GM23248 (cell line): Measurements from ENCODE around the gene FRZB. TPM values are rescaled to one million over a fixed set of nuclear protein-coding genes. Genes with fewer than 3 reads are reported as not detected.

ENCODE experiments used
- DNase-seq: peaks from one replicate; pipeline ENCODE4 v3.0.0-alpha.2; 2015
- H2AFZ ChIP-seq: fragments of 200-600 bp; sonication (generic); 2 replicates; pipeline ENCODE4 v1.6.1; 2016; ENCODE audit warnings: antibody characterized with exemption
- H3F3A ChIP-seq: fragments of 200-600 bp; sonication (generic); 2 replicates; pipeline ENCODE4 v1.6.1; 2016; ENCODE audit warnings: mild to moderate bottlenecking, antibody characterized with exemption, mixed run types; ENCODE audit not compliant: insufficient read depth
- H3K27ac ChIP-seq: fragments of 200-600 bp; sonication (generic); 2 replicates; pipeline ENCODE4 v1.5.1; 2016; ENCODE audit warnings: mild to moderate bottlenecking
- H3K27me3 ChIP-seq: fragments of 200-600 bp; sonication (generic); replicated peaks from 2 replicates; pipeline ENCODE4 v1.6.1; 2016; ENCODE audit warnings: mild to moderate bottlenecking; ENCODE audit not compliant: insufficient read depth
- H3K36me3 ChIP-seq: fragments of 200-600 bp; sonication (generic); 2 replicates; pipeline ENCODE4 v1.6.1; 2016; ENCODE audit warnings: low read depth, mild to moderate bottlenecking
- H3K4me1 ChIP-seq: fragments of 200-600 bp; sonication (generic); 2 replicates; pipeline ENCODE4 v1.6.1; 2016; ENCODE audit warnings: mild to moderate bottlenecking; ENCODE audit not compliant: insufficient read depth
- H3K4me2 ChIP-seq: fragments of 200-600 bp; sonication (generic); one replicate; pipeline ENCODE4 v1.6.1; 2016; ENCODE audit warnings: mild to moderate bottlenecking; ENCODE audit not compliant: unreplicated experiment
- H3K4me3 ChIP-seq: fragments of 200-600 bp; sonication (generic); 2 replicates; pipeline ENCODE4 v1.5.1; 2016; ENCODE audit warnings: mild to moderate bottlenecking
- H3K79me2 ChIP-seq: fragments of 200-600 bp; sonication (generic); 2 replicates; pipeline ENCODE4 v1.6.1; 2016; ENCODE audit warnings: mild to moderate bottlenecking; ENCODE audit not compliant: insufficient read depth
- H3K9ac ChIP-seq: fragments of 200-600 bp; sonication (generic); 2 replicates; pipeline ENCODE4 v1.6.1; 2016; ENCODE audit warnings: mild to moderate bottlenecking
- H3K9me2 ChIP-seq: fragments of 200-600 bp; sonication (generic); 2 replicates; pipeline ENCODE4 v1.6.1; 2016; ENCODE audit warnings: mixed run types, mild to moderate bottlenecking, moderate library complexity; ENCODE audit not compliant: insufficient read depth
- H3K9me3 ChIP-seq: fragments of 200-600 bp; sonication (generic); one replicate; pipeline ENCODE4 v1.6.1; 2017; ENCODE audit warnings: low read depth
- H4K20me1 ChIP-seq: fragments of 200-600 bp; sonication (generic); 2 replicates; pipeline ENCODE4 v1.6.0; 2016; ENCODE audit not compliant: insufficient read depth
- EZH2 ChIP-seq: fragments of 200-600 bp; sonication (generic); IDR thresholded peaks from 2 replicates; pipeline ENCODE4 v1.6.1; 2018; ENCODE audit warnings: antibody characterized with exemption, mild to moderate bottlenecking; ENCODE audit not compliant: insufficient read depth, poor library complexity, severe bottlenecking
- EZH2phosphoT487 ChIP-seq: fragments of 200-600 bp; sonication (generic); IDR thresholded peaks from 2 replicates; pipeline ENCODE4 v1.6.1; 2018; ENCODE audit warnings: antibody characterized with exemption, moderate library complexity, mild to moderate bottlenecking, low read depth; ENCODE audit not compliant: insufficient read depth
- WGBS, 2 experiments: methylation state at CpG; one replicate each; pipeline ENCODE4 v1.1.6; 2015 to 2017; ENCODE audit warnings: low lambda C conversion rate in 2 of 2, low coverage in 1 of 2; ENCODE audit errors: missing lambda C conversion rate in 2 of 2; 5-methylcytosine and 5-hydroxymethylcytosine counted together
- in situ Hi-C: fragments of 300-500 bp; cut with MboI; formaldehyde crosslinking; loops from 2 replicates; pipeline ENCODE4 v1.15.0; 2020
- polyA plus RNA-seq: library from polyadenylated mRNA; unstranded; fragments of >200 nt; fragmentation: Nextera tagmentation; extraction: Ambion mirVana; gene quantifications from 2 replicates; pipeline ENCODE4 v1.2.1, GENCODE V29; 2016
- total RNA-seq: library from RNA; depleted of rRNA; stranded (reverse); fragments of >200 nt; shearing (Covaris generic); gene quantifications from 2 replicates; pipeline ENCODE4 v1.2.3, GENCODE V29; 2014

The FRZB gene
- total and polyA plus RNA-seq, 2 experiments from 2014 or later: 0.08 to 0.32 TPM

- no peak for DNase-seq
- in situ Hi-C loops: no loop called here
- no peak overlapping the region for H3K4me3 ChIP-seq
- H3K4me1 ChIP-seq: no peaks in the 10 kb centered on the region
- 77 to 83% methylated on average over 3 of the region's 3 CpGs for WGBS, 2 experiments
- TF ChIP-seq EZH2phosphoT487: no peak
- TF ChIP-seq EZH2: no peak
- no peaks in the 10 kb centered on the region for H3K36me3 ChIP-seq
- H3K27me3 ChIP-seq: no peaks in the 10 kb centered on the region; the same call in 1 of the 2 replicates
- no peaks in the 10 kb centered on the region for H3K79me2 ChIP-seq
- no peak overlapping the region for H3K9ac ChIP-seq
- H4K20me1 ChIP-seq: no peaks in the 10 kb centered on the region
- no peak overlapping the region for H2AFZ ChIP-seq
- no peak overlapping the region for H3K27ac ChIP-seq
- H3K9me3 ChIP-seq: no peaks in the 10 kb centered on the region
- H3K4me2 ChIP-seq: no peak overlapping the region
- H3K9me2 ChIP-seq: no peaks in the 10 kb centered on the region
- H3F3A ChIP-seq: no peaks in the 10 kb centered on the region
Observed at GRCh38 chr2:182826496-182826895, 39.9 kb downstream of the FRZB start.

- Histone ChIP-seq H3K79me2 (no peaks in the 10 kb centered on the region), H4K20me1 (no peaks in the 10 kb centered on the region), H3K4me3 (no peak overlapping the region), H3K27ac (no peak overlapping the region), H2AFZ (no peak overlapping the region), H3K36me3 (no peaks in the 10 kb centered on the region), H3K9ac (no peak overlapping the region), H3K4me1 (no peaks in the 10 kb centered on the region), H3K9me3 (no peaks in the 10 kb centered on the region), H3K9me2 (no peaks in the 10 kb centered on the region), H3K27me3 (no peaks in the 10 kb centered on the region; the same call in 1 of the 2 replicates), H3F3A (no peaks in the 10 kb centered on the region), H3K4me2 (no peak overlapping the region)
- in situ Hi-C loops: no loop called here
- DNase-seq: no peak
- WGBS, 2 experiments: 4 to 6% methylated on average over 1 of the region's 1 CpG
- no peak for TF ChIP-seq EZH2phosphoT487
- TF ChIP-seq EZH2: no peak
Observed at GRCh38 chr2:182826064-182826463, 40.4 kb downstream of the FRZB start.

- Histone ChIP-seq H4K20me1 (no peaks in the 10 kb centered on the region), H3K9ac (no peak overlapping the region), H3K27ac (no peak overlapping the region), H2AFZ (no peak overlapping the region), H3K36me3 (no peaks in the 10 kb centered on the region), H3K27me3 (no peaks in the 10 kb centered on the region; the same call in 1 of the 2 replicates), H3K79me2 (no peaks in the 10 kb centered on the region), H3K9me3 (no peaks in the 10 kb centered on the region), H3K4me2 (no peak overlapping the region), H3K4me3 (no peak overlapping the region), H3F3A (no peaks in the 10 kb centered on the region), H3K9me2 (no peaks in the 10 kb centered on the region), H3K4me1 (no peaks in the 10 kb centered on the region)
- in situ Hi-C loops: no loop called here
- WGBS, 2 experiments: 64 to 67% methylated on average over 6 of the region's 6 CpGs
- DNase-seq: no peak
- TF ChIP-seq EZH2 (no peak), EZH2phosphoT487 (no peak)
Observed at GRCh38 chr2:182824767-182825158, 41.7 kb downstream of the FRZB start.

GRCh38 chr2:182824056-182824766, 42.2 kb downstream of the FRZB start:
- Histone ChIP-seq H3F3A (no peaks in the 10 kb centered on the region), H4K20me1 (no peaks in the 10 kb centered on the region), H3K9me2 (no peaks in the 10 kb centered on the region), H3K4me3 (no peak overlapping the region), H3K4me1 (no peaks in the 10 kb centered on the region), H3K9ac (no peak overlapping the region), H3K36me3 (no peaks in the 10 kb centered on the region), H3K27me3 (no peaks in the 10 kb centered on the region; the same call in 1 of the 2 replicates), H3K79me2 (no peaks in the 10 kb centered on the region), H3K9me3 (no peaks in the 10 kb centered on the region), H3K4me2 (no peak overlapping the region), H3K27ac (no peak overlapping the region), H2AFZ (no peak overlapping the region)
- no peak for TF ChIP-seq EZH2
- TF ChIP-seq EZH2phosphoT487: no peak
- WGBS, 2 experiments: 34% methylated on average over 5 of the region's 5 CpGs
- DNase-seq: no peak
- in situ Hi-C loops: no loop called here

- in situ Hi-C loops: no loop called here
- H3K9ac ChIP-seq: no peak overlapping the region
- no peak overlapping the region for H3K27ac ChIP-seq
- no peaks in the 10 kb centered on the region for H3K4me1 ChIP-seq
- H3K4me3 ChIP-seq: no peak overlapping the region
- no peaks in the 10 kb centered on the region for H3K9me2 ChIP-seq
- H4K20me1 ChIP-seq: no peaks in the 10 kb centered on the region
- no peak for TF ChIP-seq EZH2
- no peaks in the 10 kb centered on the region; the same call in 1 of the 2 replicates for H3K27me3 ChIP-seq
- no peaks in the 10 kb centered on the region for H3K9me3 ChIP-seq
- no peak for DNase-seq
- no peak overlapping the region for H2AFZ ChIP-seq
- no peaks in the 10 kb centered on the region for H3K36me3 ChIP-seq
- H3K4me2 ChIP-seq: no peak overlapping the region
- H3F3A ChIP-seq: no peaks in the 10 kb centered on the region
- 83 to 85% methylated on average over 2 of the region's 2 CpGs for WGBS, 2 experiments
- H3K79me2 ChIP-seq: no peaks in the 10 kb centered on the region
Observed at GRCh38 chr2:182822733-182823132, 43.7 kb downstream of the FRZB start.
